Activated CD4-positive, alpha-beta T cell treated with anti-CD3 and anti-CD28 coated beads, Interleukin-2, amount 50 U/mL, for 48 hours (primary cell): Measurements from ENCODE around the gene RRP9.

Experiments
- DNase-seq, 2 experiments: peaks; one replicate each; pipeline ENCODE4 v3.0.0-alpha.2; 2020

The RRP9 gene

GRCh38 chr3:51896607-51897305 is 44.9 kb downstream of the RRP9 start:
- no peak for DNase-seq

GRCh38 chr3:51894939-51895338 is 46.8 kb downstream of the RRP9 start:
- DNase-seq = no peak

GRCh38 chr3:51894391-51894790 is 47.3 kb downstream of the RRP9 start:
- no peak for DNase-seq

GRCh38 chr3:51891242-51892039 is 50.3 kb downstream of the RRP9 start:
- DNase-seq = no peak

GRCh38 chr3:51888463-51889105 is 53.1 kb downstream of the RRP9 start:
- DNase-seq = no peak

GRCh38 chr3:51887620-51888019 is 54.1 kb downstream of the RRP9 start:
- DNase-seq = no peak

- DNase-seq = no peak
Measured at GRCh38 chr3:51886447-51886846, 55.3 kb downstream of the RRP9 start.
